ENCODE results near the gene LIME1.

LIME1 gene

GRCh38 chr20:63697357-63697867, 39.1 kb upstream of the LIME1 start:
- no peak for FAIRE-seq

GRCh38 chr20:63697868-63698545, 38.5 kb upstream of the LIME1 start:
- FAIRE-seq = no peak

GRCh38 chr20:63698739-63699465, 37.6 kb upstream of the LIME1 start:
- no peak for FAIRE-seq

- no peak for FAIRE-seq
These were observed 36.8 kb upstream of the LIME1 start for GRCh38 chr20:63699466-63700198.

- no peak for FAIRE-seq
These were observed 36.0 kb upstream of the LIME1 start for GRCh38 chr20:63700199-63701050.

- FAIRE-seq = no peak
These were observed 35.5 kb upstream of the LIME1 start for GRCh38 chr20:63701051-63701328.

- no peak for FAIRE-seq
These were observed 35.0 kb upstream of the LIME1 start for GRCh38 chr20:63701329-63702035.

- no peak for FAIRE-seq
These were observed 34.3 kb upstream of the LIME1 start for GRCh38 chr20:63702036-63702665.

GRCh38 chr20:63702751-63703470, 33.6 kb upstream of the LIME1 start:
- no peak for FAIRE-seq

GRCh38 chr20:63703471-63703975, 32.9 kb upstream of the LIME1 start:
- no peak for FAIRE-seq

- no peak for FAIRE-seq
These were observed 32.3 kb upstream of the LIME1 start for GRCh38 chr20:63703976-63704748.

GRCh38 chr20:63704749-63705117, 31.7 kb upstream of the LIME1 start:
- FAIRE-seq = no peak

GRCh38 chr20:63705232-63706026, 31.0 kb upstream of the LIME1 start:
- FAIRE-seq = no peak

- FAIRE-seq = no peak
These were observed 30.3 kb upstream of the LIME1 start for GRCh38 chr20:63706027-63706695.

- no peak for FAIRE-seq
These were observed 29.5 kb upstream of the LIME1 start for GRCh38 chr20:63706852-63707557.

- FAIRE-seq = no peak
These were observed 28.7 kb upstream of the LIME1 start, which contains the start of the genes ARFRP1 and ZGPAT for GRCh38 chr20:63707558-63708300. TSS of gene ARFRP1 (minus strand) at chr20:63707976. CDS start at chr20:63707091, 885 bp downstream. TSS of gene ZGPAT (plus strand) at chr20:63708039. CDS start at chr20:63708581, 542 bp downstream.
